Esophagus (tissue), 2 donors: ENCODE measurements around the gene MTHFD1L. TPM values are rescaled to one million over a fixed set of nuclear protein-coding genes. Genes with fewer than 3 reads are reported as not detected.

Experiments
- H3K27ac ChIP-seq, 2 donors: one replicate each; pipeline ENCODE4 v1.5.1; 2013; ENCODE audit warnings: low read depth in 2 of 2, mild to moderate bottlenecking in 2 of 2, inconsistent platforms in 1 of 2, low read length in 1 of 2, moderate library complexity in 1 of 2
- H3K27me3 ChIP-seq, 2 donors: one replicate each; pipeline ENCODE4 v1.6.1; 2013; ENCODE audit warnings: low read length in 2 of 2, control low read depth in 1 of 2, mild to moderate bottlenecking in 1 of 2; ENCODE audit not compliant: insufficient read depth in 2 of 2, control insufficient read depth in 1 of 2
- H3K36me3 ChIP-seq, 2 donors: one replicate each; pipeline ENCODE4 v1.6.1; 2013; ENCODE audit warnings: low read length in 1 of 2; ENCODE audit not compliant: control insufficient read depth in 2 of 2, insufficient read depth in 2 of 2
- H3K4me1 ChIP-seq, 2 donors: one replicate each; pipeline ENCODE4 v1.6.1; 2013; ENCODE audit warnings: low read length in 1 of 2; ENCODE audit not compliant: control insufficient read depth in 2 of 2, insufficient read depth in 2 of 2
- H3K4me3 ChIP-seq, 2 donors: one replicate each; pipeline ENCODE4 v1.5.1; 2013; ENCODE audit warnings: low read length in 2 of 2, mild to moderate bottlenecking in 2 of 2, low read depth in 1 of 2, moderate library complexity in 1 of 2
- H3K9me3 ChIP-seq, 2 donors: one replicate each; pipeline ENCODE4 v1.6.1; 2013; ENCODE audit warnings: mild to moderate bottlenecking in 2 of 2, low read depth in 1 of 2, low read length in 1 of 2, moderate library complexity in 1 of 2; ENCODE audit not compliant: control insufficient read depth in 2 of 2, insufficient read depth in 1 of 2
- WGBS, 2 donors: extraction: QIAGEN DNeasy Blood & Tissue Kit; methylation state at CpG; one replicate each; pipeline ENCODE4 v1.1.7; 2013; 5-methylcytosine and 5-hydroxymethylcytosine counted together
- polyA plus RNA-seq, 2 donors: library from polyadenylated mRNA; stranded (reverse); fragments of 200-250 nt; gene quantifications; one replicate each; pipeline ENCODE4 v1.2.3, GENCODE V29; 2013
- donor health status: healthy with polysubstance abuse.
- donor health status: Bipolar disorder and iron deficiency.

The MTHFD1L gene
- polyA plus RNA-seq, 2 donors: 1.6 to 4.1 TPM

DNA sequence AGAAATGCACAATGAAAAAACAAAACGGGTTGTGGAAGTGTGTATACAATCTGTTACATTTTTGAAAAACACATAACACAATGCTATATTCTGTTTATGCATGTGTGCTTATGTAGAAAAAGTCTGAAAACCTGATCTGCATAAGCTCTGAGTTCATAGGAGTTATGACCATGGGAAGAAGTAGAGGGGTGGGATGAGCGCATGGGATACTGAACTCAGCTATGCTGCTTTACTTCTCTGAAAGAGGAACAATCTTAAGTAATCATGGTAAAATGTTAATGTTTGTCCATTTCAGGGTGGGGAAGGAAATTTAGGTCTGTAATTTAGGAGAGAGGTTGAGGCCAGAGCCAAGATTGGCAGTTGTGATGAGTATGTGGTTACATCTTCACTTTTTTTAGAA lies 126.8 kb downstream of the MTHFD1L start:
- Histone ChIP-seq H3K36me3 (no peaks in the 10 kb centered on the region), H3K4me1 (no peaks in the 10 kb centered on the region), H3K27ac (no peak overlapping the region), H3K9me3 (no peaks in the 10 kb centered on the region), H3K27me3 (no peaks in the 10 kb centered on the region), H3K4me3 (no peak overlapping the region)
- 93 to 97% methylated on average over 2 of the region's 2 CpGs for WGBS, 2 donors

DNA sequence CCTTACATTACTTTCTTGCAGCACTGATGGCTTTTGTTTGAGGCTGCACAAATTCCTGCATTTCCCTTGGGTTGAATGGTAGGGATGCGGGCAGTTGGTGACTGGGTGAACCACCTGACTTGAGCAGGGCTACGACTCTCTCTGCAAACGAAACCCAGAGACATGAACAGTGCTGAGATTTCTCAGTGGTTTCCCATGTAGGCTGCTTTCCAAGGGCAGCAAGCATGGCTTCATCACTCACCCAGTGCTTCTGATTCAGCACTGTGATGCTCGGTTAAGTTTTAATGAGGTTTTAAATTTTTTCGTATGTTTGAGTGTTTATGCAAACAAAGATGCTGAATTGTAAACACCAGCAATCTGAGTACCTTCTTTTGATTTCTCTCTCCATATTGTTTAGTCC lies 127.2 kb downstream of the MTHFD1L start:
- Histone ChIP-seq H3K9me3 (no peaks in the 10 kb centered on the region), H3K27me3 (no peaks in the 10 kb centered on the region), H3K27ac (no peak overlapping the region), H3K4me1 (no peaks in the 10 kb centered on the region), H3K36me3 (no peaks in the 10 kb centered on the region), H3K4me3 (no peak overlapping the region)
- WGBS, 2 donors: 79 to 82% methylated on average over 5 of the region's 5 CpGs

DNA sequence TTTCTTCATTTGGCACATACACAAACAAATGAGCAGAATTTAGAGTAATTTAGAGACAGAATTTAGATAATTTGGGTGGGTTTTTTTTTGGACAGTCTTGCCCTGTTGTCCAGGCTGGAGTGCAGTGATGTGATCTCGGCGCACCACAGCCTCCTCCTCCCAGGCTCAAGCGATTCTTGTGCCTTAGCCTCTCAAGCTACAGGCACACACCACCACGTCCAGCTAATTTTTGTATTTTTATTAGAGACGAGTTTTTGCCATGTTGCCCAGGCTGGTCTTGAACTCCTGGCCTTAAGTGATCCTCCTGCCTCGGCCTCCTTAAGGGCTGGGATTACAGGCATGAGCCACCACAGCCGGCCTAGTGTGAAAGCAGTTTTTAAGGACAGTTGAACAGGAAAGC lies 127.8 kb downstream of the MTHFD1L start:
- Histone ChIP-seq H3K4me3 (no peak overlapping the region), H3K36me3 (no peaks in the 10 kb centered on the region), H3K27me3 (no peaks in the 10 kb centered on the region), H3K9me3 (no peaks in the 10 kb centered on the region), H3K27ac (no peak overlapping the region), H3K4me1 (no peaks in the 10 kb centered on the region)
- WGBS, 2 donors: 89 to 92% methylated on average over 7 of the region's 7 CpGs

DNA sequence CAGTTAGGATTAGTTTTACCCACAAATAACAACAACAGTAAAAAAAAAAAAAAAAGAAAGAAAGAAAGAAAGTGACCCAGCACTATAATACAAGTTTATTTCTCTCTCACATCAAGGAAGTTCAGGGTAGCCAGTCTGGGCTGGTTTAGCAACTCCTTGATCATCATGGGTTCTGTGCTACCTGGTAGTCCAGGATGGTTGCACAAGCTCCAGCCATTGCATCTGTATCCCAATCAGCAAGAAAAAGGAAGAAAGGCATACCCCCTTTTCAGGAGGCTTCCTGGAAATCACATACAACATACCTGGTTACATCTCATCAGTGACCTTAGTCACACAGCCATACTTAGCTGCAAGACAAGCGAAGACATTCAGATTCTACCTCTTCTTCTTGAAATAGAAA lies 128.5 kb downstream of the MTHFD1L start:
- H3K36me3 ChIP-seq: no peaks in the 10 kb centered on the region
- H3K27ac ChIP-seq: no peak overlapping the region
- H3K27me3 ChIP-seq: no peaks in the 10 kb centered on the region
- no peak overlapping the region for H3K4me3 ChIP-seq
- no peaks in the 10 kb centered on the region for H3K9me3 ChIP-seq
- H3K4me1 ChIP-seq: no peaks in the 10 kb centered on the region
- WGBS, 2 donors: 96 to 99% methylated on average over 1 of the region's 1 CpG

DNA sequence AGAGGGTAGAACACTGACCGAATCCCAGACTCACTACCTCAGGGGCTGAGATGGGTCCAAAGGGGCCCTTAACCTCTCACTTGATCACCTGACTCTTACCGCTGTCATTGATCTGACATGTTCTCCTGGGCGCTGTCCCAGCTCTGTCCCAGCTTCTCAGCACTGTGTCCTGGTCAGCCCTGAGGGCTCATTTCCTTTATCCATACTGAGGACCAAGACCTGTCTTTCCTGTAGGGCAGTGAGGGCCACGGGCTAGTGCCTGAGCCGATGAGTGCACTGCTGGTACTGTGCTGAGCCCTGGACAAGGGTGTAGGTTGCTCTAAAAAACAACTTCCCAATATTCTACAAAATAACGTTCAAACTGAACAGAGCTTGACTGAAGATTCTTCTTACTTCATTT lies 131.5 kb downstream of the MTHFD1L start:
- Histone ChIP-seq H3K4me3 (no peak overlapping the region), H3K4me1 (no peaks in the 10 kb centered on the region), H3K9me3 (no peaks in the 10 kb centered on the region), H3K36me3 (no peaks in the 10 kb centered on the region), H3K27ac (no peak overlapping the region), H3K27me3 (no peaks in the 10 kb centered on the region)
- 89 to 90% methylated on average over 6 of the region's 6 CpGs for WGBS, 2 donors

DNA sequence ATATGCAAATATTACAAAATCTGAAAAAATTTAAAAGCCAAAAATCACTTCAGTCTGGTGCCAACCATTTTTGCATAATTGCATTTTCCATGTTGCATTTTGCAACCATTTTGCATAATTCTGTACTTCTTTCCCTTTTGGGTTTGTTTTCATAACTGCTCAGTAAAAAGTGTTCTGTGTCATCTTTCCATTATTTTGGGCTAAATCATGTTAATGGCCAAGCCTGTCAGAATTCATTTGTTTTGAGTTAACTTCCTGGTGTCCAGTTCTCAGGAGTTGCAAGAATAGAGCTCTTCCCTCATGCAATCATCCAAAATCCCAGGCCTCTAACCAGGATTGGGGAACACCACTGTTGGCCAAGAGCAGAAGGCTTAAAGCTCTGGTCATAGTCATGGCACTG lies 133.6 kb downstream of the MTHFD1L start:
- Histone ChIP-seq H3K27ac (no peak overlapping the region), H3K9me3 (no peaks in the 10 kb centered on the region), H3K27me3 (no peaks in the 10 kb centered on the region), H3K36me3 (no peaks in the 10 kb centered on the region), H3K4me3 (no peak overlapping the region), H3K4me1 (no peaks in the 10 kb centered on the region)

DNA sequence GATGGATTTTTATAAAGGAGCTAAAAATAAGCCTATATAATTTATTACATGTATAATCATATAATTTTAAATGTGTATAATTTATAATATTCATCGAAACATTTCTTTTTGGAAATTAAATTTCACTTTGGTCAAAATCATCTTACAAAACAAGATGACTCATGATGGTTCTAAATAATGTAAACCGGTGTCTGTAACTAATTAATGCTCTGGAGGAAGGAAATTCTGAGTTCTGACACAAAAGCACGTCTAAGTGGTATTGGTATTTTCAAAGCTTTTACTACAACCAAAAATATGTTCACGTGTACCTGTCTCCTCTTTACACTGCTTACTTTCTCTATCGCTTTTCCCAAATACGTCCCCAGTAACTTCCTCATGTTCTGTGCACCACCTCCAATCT lies 134.1 kb downstream of the MTHFD1L start:
- H3K4me3 ChIP-seq: no peak overlapping the region
- no peaks in the 10 kb centered on the region for H3K4me1 ChIP-seq
- H3K27me3 ChIP-seq: no peaks in the 10 kb centered on the region
- H3K9me3 ChIP-seq: no peaks in the 10 kb centered on the region
- 86 to 92% methylated on average over 6 of the region's 6 CpGs for WGBS, 2 donors
- H3K27ac ChIP-seq: no peak overlapping the region
- H3K36me3 ChIP-seq: no peaks in the 10 kb centered on the region

DNA sequence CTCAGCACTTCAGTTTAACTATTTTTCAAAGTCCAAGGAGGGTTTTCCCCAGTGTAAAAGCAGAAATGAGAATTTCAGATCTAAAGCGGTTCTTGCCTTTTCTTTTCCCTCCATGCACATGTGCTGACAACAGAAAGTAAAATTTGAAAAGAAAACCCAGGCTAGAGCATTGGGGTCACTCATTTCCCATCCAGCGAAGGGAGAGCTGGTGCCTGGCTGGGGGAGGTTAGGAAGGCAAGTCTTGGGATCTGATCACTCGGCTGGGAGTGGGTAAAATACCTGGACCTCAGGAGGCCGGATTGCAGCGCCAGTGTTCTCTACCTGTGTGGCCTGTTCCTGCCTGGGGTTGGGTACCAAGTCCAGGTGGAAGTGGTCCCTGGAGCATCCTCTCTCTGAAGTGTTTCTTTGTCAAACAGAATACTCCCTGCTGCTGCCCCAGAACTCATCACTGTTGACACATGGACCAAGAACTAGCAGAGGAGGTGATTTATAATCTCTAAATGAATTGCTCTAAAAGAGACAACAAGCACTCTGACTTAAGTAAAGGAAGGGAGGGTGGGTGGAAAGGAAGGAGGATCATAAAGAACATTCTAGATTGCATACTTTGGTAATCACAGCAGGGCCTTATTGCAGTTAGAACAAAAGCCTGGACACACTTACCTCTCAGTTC lies 136.0 kb downstream of the MTHFD1L start:
- no peak overlapping the region for H3K27ac ChIP-seq
- H3K27me3 ChIP-seq: no peaks in the 10 kb centered on the region
- 91 to 92% methylated on average over 5 of the region's 5 CpGs for WGBS, 2 donors
- H3K4me1 ChIP-seq: no peaks in the 10 kb centered on the region
- no peak overlapping the region for H3K4me3 ChIP-seq
- H3K36me3 ChIP-seq: no peaks in the 10 kb centered on the region
- no peaks in the 10 kb centered on the region for H3K9me3 ChIP-seq

DNA sequence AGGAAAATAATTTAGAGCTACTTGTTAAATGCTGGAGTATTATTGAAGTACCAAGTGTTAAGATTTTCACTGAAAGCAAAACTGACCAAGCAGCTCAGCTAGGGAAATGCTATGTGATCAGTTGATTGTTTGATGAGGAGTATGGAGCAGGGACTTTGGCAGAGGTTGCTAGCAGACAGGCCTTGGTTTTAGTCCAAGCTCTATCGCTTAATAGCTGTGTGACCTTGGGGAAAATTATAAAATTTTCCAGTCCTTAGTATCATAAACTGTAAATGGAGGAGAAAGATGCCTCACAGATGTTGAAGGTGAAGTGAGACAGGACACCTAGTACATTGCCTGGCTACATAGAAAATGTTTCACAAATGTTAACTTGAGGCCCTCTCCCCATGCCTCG lies 136.6 kb downstream of the MTHFD1L start:
- Histone ChIP-seq H3K9me3 (no peaks in the 10 kb centered on the region), H3K27me3 (no peaks in the 10 kb centered on the region), H3K4me3 (no peak overlapping the region), H3K4me1 (no peaks in the 10 kb centered on the region), H3K36me3 (no peaks in the 10 kb centered on the region), H3K27ac (no peak overlapping the region)
- WGBS, 2 donors: 72 to 83% methylated on average over 2 of the region's 2 CpGs

DNA sequence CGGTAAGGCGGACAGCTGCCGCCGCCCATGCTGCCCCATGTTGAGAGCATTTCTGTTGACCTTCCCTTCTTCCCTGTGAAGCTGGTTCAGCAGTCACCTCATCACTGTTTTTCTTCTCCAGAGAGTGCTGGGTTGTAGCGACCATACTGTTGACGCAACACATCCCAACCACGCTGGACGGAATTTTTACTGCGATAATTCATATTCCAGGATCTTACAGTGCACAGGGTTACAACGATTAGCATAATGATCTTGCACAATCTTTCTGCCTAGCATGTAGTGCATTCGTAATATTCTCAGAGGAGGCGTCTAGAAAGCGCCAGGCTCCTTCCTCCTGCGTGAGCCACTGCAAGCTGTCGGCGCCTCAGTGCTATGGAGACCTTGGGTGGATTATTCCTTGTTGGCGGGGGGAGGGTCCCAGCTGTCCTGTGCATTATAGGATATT lies 137.0 kb downstream of the MTHFD1L start:
- Histone ChIP-seq H3K27me3 (no peaks in the 10 kb centered on the region), H3K27ac (no peak overlapping the region), H3K4me1 (no peaks in the 10 kb centered on the region), H3K4me3 (no peak overlapping the region), H3K9me3 (no peaks in the 10 kb centered on the region), H3K36me3 (no peaks in the 10 kb centered on the region)
- 96 to 98% methylated on average over 17 of the region's 17 CpGs for WGBS, 2 donors
